MM.1S (cell line): ENCODE measurements around the gene DENND1A.
"Not testable (repeated sequence)": the region's sequence is repeated elsewhere in the genome, so short reads cannot be mapped to it uniquely, and the experiment has no call there.

Experiments used
- CTCF ChIP-seq: fragments of 300-600 bp; sonication (generic); IDR thresholded peaks from 2 replicates; pipeline ENCODE4 v1.5.1; 2016; ENCODE audit warnings: antibody characterized with exemption, low read length, mixed read lengths
- EZH2phosphoT487 ChIP-seq: fragments of 300-600 bp; sonication (generic); IDR thresholded peaks from 2 replicates; pipeline ENCODE4 v1.6.1; 2018; ENCODE audit warnings: antibody characterized with exemption, low read length

GRCh38 chr9:123903550-123903949, 26.4 kb downstream of the DENND1A start:
- not testable (repeated sequence) for TF ChIP-seq CTCF, EZH2phosphoT487
